ENCODE measurements around the gene ANKRD30A. TPM values are rescaled to one million over a fixed set of nuclear protein-coding genes. Genes with fewer than 3 reads are reported as not detected.
A peak's percentile ranks its signal among the peaks of the same experiment; 100 is the strongest.
"Not testable (repeated sequence)": the region's sequence is repeated elsewhere in the genome, so short reads cannot be mapped to it uniquely, and the experiment has no call there.

Gene ANKRD30A
- total RNA-seq, 4 donors from 2014 or later: 0.06 to 0.11 (median 0.08) TPM; not detected in 1

GRCh38 chr10:37125921-37126320 is 523 bp downstream of the ANKRD30A start:
- no peak overlapping the region for H3K4me3 ChIP-seq (ENCODE audit: low read depth, poor library complexity, severe bottlenecking)
- no peak for DNase-seq (ENCODE audit: low spot score in 2 of 2)
- 92 to 95% methylated on average over 12 of the region's 12 CpGs for WGBS, 2 donors
- intact Hi-C loops (cut with DNase I; ENCODE audit: low total_unique reads): no loop called here
- TF ChIP-seq POLR2A (IDR thresholded peaks at IDR 0.05): no peak
- TF ChIP-seq, protein P1, sequence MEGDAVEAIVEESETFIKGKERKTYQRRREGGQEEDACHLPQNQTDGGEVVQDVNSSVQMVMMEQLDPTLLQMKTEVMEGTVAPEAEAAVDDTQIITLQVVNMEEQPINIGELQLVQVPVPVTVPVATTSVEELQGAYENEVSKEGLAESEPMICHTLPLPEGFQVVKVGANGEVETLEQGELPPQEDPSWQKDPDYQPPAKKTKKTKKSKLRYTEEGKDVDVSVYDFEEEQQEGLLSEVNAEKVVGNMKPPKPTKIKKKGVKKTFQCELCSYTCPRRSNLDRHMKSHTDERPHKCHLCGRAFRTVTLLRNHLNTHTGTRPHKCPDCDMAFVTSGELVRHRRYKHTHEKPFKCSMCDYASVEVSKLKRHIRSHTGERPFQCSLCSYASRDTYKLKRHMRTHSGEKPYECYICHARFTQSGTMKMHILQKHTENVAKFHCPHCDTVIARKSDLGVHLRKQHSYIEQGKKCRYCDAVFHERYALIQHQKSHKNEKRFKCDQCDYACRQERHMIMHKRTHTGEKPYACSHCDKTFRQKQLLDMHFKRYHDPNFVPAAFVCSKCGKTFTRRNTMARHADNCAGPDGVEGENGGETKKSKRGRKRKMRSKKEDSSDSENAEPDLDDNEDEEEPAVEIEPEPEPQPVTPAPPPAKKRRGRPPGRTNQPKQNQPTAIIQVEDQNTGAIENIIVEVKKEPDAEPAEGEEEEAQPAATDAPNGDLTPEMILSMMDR (IDR thresholded peaks at IDR 0.05): no peak

GRCh38 chr10:37146443-37146842 is 21.0 kb downstream of the ANKRD30A start:
- DNase-seq (ENCODE audit: low spot score in 2 of 2): no peak
- TF ChIP-seq, protein P1 (IDR thresholded peaks at IDR 0.05): no peak
- no peak for TF ChIP-seq POLR2A (IDR thresholded peaks at IDR 0.05)
- 23 to 28% methylated on average over 5 of the region's 5 CpGs for WGBS, 2 donors
- intact Hi-C loops (cut with DNase I; ENCODE audit: low total_unique reads): no loop called here
- no peak overlapping the region for H3K4me3 ChIP-seq (ENCODE audit: low read depth, poor library complexity, severe bottlenecking)

- 70 to 72% methylated on average over 4 of the region's 4 CpGs for WGBS, 2 donors
- DNase-seq (ENCODE audit: low spot score in 2 of 2); H3K4me3 ChIP-seq (ENCODE audit: low read depth, poor library complexity, severe bottlenecking); intact Hi-C loops (cut with DNase I; ENCODE audit: low total_unique reads): not testable (repeated sequence)
Observed at GRCh38 chr10:37162430-37162829, 37.0 kb downstream of the ANKRD30A start.

- H3K4me3 ChIP-seq (ENCODE audit: low read depth, poor library complexity, severe bottlenecking); intact Hi-C loops (cut with DNase I; ENCODE audit: low total_unique reads): not testable (repeated sequence)
- peak in 1 of 2 donors; percentile 90 for DNase-seq (ENCODE audit: low spot score in 2 of 2)
- 86 to 91% methylated on average over 12 to 13 of the region's 13 CpGs for WGBS, 2 donors
Observed at GRCh38 chr10:37171945-37172344, 46.5 kb downstream of the ANKRD30A start.

DNA sequence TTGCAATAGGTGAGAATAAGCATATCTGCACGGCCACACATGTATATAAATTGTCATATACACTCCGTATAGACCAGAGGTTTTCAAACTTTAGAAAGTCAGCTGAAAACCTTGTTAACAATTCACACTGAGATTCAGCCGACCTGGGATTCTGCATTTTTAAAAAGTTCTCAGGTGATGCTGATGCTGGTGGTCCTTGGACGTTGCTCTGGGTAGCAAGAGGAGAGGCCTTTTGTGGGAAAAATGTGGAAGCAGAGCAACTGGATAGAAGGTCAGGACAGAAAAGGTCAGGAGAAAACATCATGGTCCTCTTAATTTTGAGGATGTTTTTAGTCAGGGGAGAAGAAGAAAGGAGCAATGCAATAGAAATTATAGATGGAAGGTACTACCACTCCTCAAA is 52.9 kb downstream of the ANKRD30A start:
- intact Hi-C loops (cut with DNase I; ENCODE audit: low total_unique reads); H3K4me3 ChIP-seq (ENCODE audit: low read depth, poor library complexity, severe bottlenecking); DNase-seq (ENCODE audit: low spot score in 2 of 2): not testable (repeated sequence)
- 57 to 68% methylated on average over 4 of the region's 4 CpGs for WGBS, 2 donors

- H3K4me3 ChIP-seq (ENCODE audit: low read depth, poor library complexity, severe bottlenecking); intact Hi-C loops (cut with DNase I; ENCODE audit: low total_unique reads); DNase-seq (ENCODE audit: low spot score in 2 of 2): not testable (repeated sequence)
- WGBS, 2 donors: 80 to 82% methylated on average over 1 of the region's 11 CpGs
Observed at GRCh38 chr10:37182719-37183118, 57.3 kb downstream of the ANKRD30A start.

DNA sequence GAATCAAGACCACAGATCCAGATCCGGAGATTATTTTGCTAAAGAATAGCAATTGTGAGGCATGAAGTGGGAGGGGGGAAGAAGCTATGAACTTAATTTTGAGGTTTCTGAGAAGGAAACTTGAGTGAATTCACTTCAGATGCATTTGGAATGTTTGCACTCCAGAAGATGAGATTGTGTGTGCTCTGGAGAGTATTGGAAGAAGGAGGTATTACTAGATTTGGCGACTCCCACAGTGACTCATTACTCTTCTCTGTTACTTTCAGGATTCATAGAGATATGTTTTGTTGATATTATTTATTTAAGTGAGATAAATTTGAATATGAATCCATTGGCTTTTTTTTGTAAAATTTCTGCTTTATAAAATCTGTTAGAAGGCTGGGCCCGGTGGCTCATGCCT is 80.7 kb downstream of the ANKRD30A start:
- no peak for DNase-seq (ENCODE audit: low spot score in 2 of 2)
- intact Hi-C loops (cut with DNase I; ENCODE audit: low total_unique reads): no loop called here
- 87 to 91% methylated on average over 3 of the region's 3 CpGs for WGBS, 2 donors
- TF ChIP-seq POLR2A (IDR thresholded peaks at IDR 0.05): no peak
- TF ChIP-seq, protein P1 (IDR thresholded peaks at IDR 0.05): no peak
- H3K4me3 ChIP-seq (ENCODE audit: low read depth, poor library complexity, severe bottlenecking): no peak overlapping the region

DNA sequence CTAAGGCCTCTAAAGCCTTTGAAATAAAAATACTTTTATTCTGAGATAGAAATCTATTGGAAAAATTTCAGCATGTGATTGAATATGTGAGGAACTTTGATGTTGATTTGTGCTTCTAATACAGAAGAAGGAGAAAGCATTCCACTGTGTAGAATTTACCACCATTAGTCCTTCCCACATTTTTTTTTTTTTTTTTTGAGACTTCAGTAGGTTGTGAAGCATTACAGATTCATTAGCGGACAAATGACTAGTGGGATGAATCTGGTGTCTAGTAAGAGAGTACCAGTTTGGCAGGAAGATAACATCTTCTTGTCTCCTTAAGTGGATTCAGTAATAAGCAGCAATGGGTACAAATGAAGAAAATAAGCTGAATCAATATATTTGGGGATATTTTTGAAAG is 95.5 kb downstream of the ANKRD30A start:
- no peak overlapping the region for H3K4me3 ChIP-seq (ENCODE audit: low read depth, poor library complexity, severe bottlenecking)
- intact Hi-C loops (cut with DNase I; ENCODE audit: low total_unique reads): no loop called here
- WGBS, 2 donors: 0% methylated on average over 1 of the region's 1 CpG
- TF ChIP-seq, protein P1 (IDR thresholded peaks at IDR 0.05): no peak
- DNase-seq (ENCODE audit: low spot score in 2 of 2): no peak
